ENCODE results near the gene CAMSAP1.

DNA sequence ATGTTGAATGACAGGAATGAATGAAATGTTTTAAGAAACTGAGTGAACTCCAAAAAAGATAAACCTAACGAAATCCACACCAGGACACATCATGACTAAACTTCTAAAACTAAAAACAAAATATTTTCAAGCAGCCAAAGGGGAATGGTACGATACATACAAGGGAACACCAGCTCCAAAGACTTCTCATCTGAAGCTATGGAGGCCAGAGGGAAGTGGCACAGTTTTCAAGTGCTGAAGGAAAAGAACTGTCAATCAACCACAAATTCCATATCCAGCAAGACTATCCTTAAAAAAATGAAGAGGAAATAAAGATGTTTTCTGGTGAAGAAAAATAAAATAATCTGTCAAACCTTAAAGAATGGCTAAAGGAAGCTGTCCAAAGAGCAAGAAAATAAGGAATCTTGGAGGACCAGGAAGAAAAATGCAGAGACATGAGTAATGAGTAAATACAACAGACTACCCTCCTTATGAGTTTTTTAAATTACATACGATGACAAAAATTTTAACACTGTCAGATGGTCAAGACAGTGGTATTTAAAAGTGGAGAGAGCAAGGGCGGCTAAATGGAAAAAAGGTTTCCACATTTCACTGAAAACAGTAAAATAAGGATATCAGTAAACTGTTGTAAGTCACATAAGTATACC, 12.0 kb downstream of the CAMSAP1 start:
- TF ChIP-seq, protein P1, sequence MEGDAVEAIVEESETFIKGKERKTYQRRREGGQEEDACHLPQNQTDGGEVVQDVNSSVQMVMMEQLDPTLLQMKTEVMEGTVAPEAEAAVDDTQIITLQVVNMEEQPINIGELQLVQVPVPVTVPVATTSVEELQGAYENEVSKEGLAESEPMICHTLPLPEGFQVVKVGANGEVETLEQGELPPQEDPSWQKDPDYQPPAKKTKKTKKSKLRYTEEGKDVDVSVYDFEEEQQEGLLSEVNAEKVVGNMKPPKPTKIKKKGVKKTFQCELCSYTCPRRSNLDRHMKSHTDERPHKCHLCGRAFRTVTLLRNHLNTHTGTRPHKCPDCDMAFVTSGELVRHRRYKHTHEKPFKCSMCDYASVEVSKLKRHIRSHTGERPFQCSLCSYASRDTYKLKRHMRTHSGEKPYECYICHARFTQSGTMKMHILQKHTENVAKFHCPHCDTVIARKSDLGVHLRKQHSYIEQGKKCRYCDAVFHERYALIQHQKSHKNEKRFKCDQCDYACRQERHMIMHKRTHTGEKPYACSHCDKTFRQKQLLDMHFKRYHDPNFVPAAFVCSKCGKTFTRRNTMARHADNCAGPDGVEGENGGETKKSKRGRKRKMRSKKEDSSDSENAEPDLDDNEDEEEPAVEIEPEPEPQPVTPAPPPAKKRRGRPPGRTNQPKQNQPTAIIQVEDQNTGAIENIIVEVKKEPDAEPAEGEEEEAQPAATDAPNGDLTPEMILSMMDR (IDR thresholded peaks at IDR 0.05; ENCODE audit: low read depth, low read length): no peak
- TF ChIP-seq EZH2phosphoT487 (IDR thresholded peaks at IDR 0.05; ENCODE audit: low read depth): no peak

All from OCI-LY3 (cell line).